ENCODE results near the gene RPS6KA3.

GRCh38 chrX:20204351-20204750 is 62.4 kb downstream of the RPS6KA3 start:
- TF ChIP-seq TAF1 (IDR thresholded peaks at IDR 0.05; ENCODE audit: low read depth) (no peak), YY1 (IDR thresholded peaks at IDR 0.05; ENCODE audit: low read depth) (no peak), MAX (IDR thresholded peaks at IDR 0.05) (no peak), EP300 (IDR thresholded peaks at IDR 0.05; ENCODE audit: borderline replicate concordance) (no peak), EGR1 (IDR thresholded peaks at IDR 0.05) (no peak), RAD21 (IDR thresholded peaks at IDR 0.05; ENCODE audit: low read depth) (no peak), REST (IDR thresholded peaks at IDR 0.05; ENCODE audit: low read depth) (no peak), NFIC (IDR thresholded peaks at IDR 0.05) (no peak), USF1 (IDR thresholded peaks at IDR 0.05) (no peak), CREB1 (IDR thresholded peaks at IDR 0.05; ENCODE audit: low read depth) (no peak), TCF12 (IDR thresholded peaks at IDR 0.05; ENCODE audit: low read depth) (no peak)
